AG09319 (cell line): Measurements from ENCODE around the gene POR.

Experiments
- DNase-seq: peaks from one replicate; pipeline ENCODE4 v3.0.0-alpha.2; 2010; ENCODE audit warnings: low read depth; ENCODE audit errors: extremely low read depth
- TF ChIP-seq, protein P1 (sequence below): IDR thresholded peaks from 2 replicates; pipeline ENCODE4 v1.5.1; 2011; ENCODE audit warnings: low read depth, mild to moderate bottlenecking, inconsistent platforms, low read length, moderate library complexity

The POR gene

GRCh38 chr7:75945297-75946168 is 30.6 kb downstream of the POR start:
- TF ChIP-seq, protein P1, sequence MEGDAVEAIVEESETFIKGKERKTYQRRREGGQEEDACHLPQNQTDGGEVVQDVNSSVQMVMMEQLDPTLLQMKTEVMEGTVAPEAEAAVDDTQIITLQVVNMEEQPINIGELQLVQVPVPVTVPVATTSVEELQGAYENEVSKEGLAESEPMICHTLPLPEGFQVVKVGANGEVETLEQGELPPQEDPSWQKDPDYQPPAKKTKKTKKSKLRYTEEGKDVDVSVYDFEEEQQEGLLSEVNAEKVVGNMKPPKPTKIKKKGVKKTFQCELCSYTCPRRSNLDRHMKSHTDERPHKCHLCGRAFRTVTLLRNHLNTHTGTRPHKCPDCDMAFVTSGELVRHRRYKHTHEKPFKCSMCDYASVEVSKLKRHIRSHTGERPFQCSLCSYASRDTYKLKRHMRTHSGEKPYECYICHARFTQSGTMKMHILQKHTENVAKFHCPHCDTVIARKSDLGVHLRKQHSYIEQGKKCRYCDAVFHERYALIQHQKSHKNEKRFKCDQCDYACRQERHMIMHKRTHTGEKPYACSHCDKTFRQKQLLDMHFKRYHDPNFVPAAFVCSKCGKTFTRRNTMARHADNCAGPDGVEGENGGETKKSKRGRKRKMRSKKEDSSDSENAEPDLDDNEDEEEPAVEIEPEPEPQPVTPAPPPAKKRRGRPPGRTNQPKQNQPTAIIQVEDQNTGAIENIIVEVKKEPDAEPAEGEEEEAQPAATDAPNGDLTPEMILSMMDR, result no peak
- DNase-seq, result no peak

- TF ChIP-seq, protein P1, result no peak
- DNase-seq, result no peak
These were observed 31.4 kb downstream of the POR start for GRCh38 chr7:75946207-75946855.

DNA sequence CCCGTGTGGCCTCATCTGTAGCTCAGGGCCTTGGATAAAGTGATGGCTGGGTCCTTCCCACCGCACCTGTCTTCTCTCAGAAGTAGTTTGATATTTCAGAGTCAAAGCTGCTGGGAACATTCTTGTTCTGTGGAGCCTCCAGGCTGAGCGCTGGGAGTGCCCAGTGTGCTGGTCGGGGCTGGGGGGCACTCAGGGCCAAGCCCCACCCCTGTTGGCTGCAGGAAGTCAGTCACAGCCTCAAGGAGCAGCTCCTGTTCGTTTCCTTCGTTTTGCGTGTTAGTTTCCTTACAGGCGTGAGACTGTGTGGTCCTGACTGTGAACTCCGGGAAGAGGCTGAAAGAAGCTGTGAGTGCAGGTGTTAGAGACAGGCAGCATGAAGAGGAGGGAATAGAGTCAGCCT is 33.2 kb downstream of the POR start:
- TF ChIP-seq, protein P1, result no peak

GRCh38 chr7:75950111-75950681 is 35.2 kb downstream of the POR start:
- TF ChIP-seq, protein P1, result no peak
- DNase-seq, result no peak

More for the DNA sequence above, 33.2 kb downstream of the POR start:
- no peak for DNase-seq

DNA sequence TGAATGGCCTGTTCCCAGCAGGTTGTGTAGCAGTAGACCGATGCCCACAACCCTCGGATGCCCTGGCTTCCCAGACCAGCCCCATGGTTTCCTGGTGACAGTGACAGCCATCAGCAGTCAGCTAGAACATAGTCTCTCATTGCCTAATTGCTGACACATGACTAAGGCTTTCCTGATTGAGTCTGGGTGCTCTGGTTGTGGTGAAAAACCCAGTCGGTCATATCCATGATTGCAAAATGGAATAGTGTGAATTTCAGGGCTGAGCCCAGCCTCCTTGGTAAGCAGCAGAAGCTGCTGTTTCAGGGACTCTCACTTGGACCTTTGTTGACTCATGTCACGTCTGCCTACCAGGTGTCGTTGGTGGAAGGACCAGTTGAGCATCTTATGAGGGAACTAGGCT is 36.6 kb downstream of the POR start:
- DNase-seq, result peak; percentile 56
- TF ChIP-seq, protein P1, result no peak

GRCh38 chr7:75953431-75953830 is 38.5 kb downstream of the POR start:
- no peak for DNase-seq

More at GRCh38 chr7:75953431-75953830, 38.5 kb downstream of the POR start:
- TF ChIP-seq, protein P1, result no peak
